Stimulated activated naive B cell treated with anti-CD40 and anti-IgM and Interleukin-4, amounts not matched to agents 10 μg/mL and 1 μg/mL and 100 μg/mL, for 72 hours (primary cell): ENCODE data around the gene LSR.
"Not testable (repeated sequence)": the region's sequence is repeated elsewhere in the genome, so short reads cannot be mapped to it uniquely, and the experiment has no call there.

ENCODE experiments used
- ATAC-seq, 2 donors: fragments of 150-1000 bp; cut with Tn5 transposase; replicated peaks; 2 replicates each; pipeline ENCODE4 v1.10.0; 2021; ENCODE audit warnings: moderate library complexity in 1 of 2
- DNase-seq: peaks from one replicate; pipeline ENCODE4 v3.0.0; 2021
- H3K27ac Mint-ChIP-seq: one replicate; pipeline ENCODE4 v1.8.0; 2022; ENCODE audit warnings: mild to moderate bottlenecking, mixed read lengths
- H3K27me3 Mint-ChIP-seq, 2 donors: one replicate each; pipeline ENCODE4 v1.8.0; 2022; ENCODE audit warnings: mixed read lengths in 2 of 2
- H3K36me3 Mint-ChIP-seq, 2 donors: one replicate each; pipeline ENCODE4 v1.8.0; 2022; ENCODE audit warnings: mixed read lengths in 2 of 2, mild to moderate bottlenecking in 1 of 2
- H3K4me1 Mint-ChIP-seq, 2 donors: one replicate each; pipeline ENCODE4 v1.8.0; 2022; ENCODE audit warnings: mixed read lengths in 2 of 2, mild to moderate bottlenecking in 1 of 2
- H3K4me3 Mint-ChIP-seq, 2 donors: one replicate each; pipeline ENCODE4 v1.8.0; 2022; ENCODE audit warnings: mild to moderate bottlenecking in 2 of 2, mixed read lengths in 2 of 2, moderate library complexity in 1 of 2
- H3K9me3 Mint-ChIP-seq, 2 donors: one replicate each; pipeline ENCODE4 v1.8.0; 2022; ENCODE audit warnings: mixed read lengths in 2 of 2, mild to moderate bottlenecking in 1 of 2

The LSR gene

GRCh38 chr19:35223862-35224505 is 24.8 kb upstream of the LSR start:
- Mint-ChIP-seq H3K36me3 (peaks cover 0 to 3% of the 10 kb centered on the region in 2 donors), H3K27me3 (no peaks in the 10 kb centered on the region), H3K27ac (no peak overlapping the region), H3K4me3 (no peak overlapping the region), H3K4me1 (peaks cover 22 to 36% of the 10 kb centered on the region in 2 donors), H3K9me3 (peaks cover 4% of the 10 kb centered on the region in 2 donors)
- no peak for DNase-seq
- no peak for ATAC-seq

- H3K4me3 Mint-ChIP-seq = peak overlapping the region in 1 of 2 donors; percentile 39
- ATAC-seq = peak in 1 of 2 donors; percentile 90
These were observed 23.9 kb upstream of the LSR start for GRCh38 chr19:35224681-35225571.

GRCh38 chr19:35225951-35226350 is 22.9 kb upstream of the LSR start:
- Mint-ChIP-seq H3K27ac (no peak overlapping the region), H3K4me3 (no peak overlapping the region), H3K9me3 (no peaks in the 10 kb centered on the region), H3K27me3 (peaks cover 0 to 4% of the 10 kb centered on the region in 2 donors), H3K4me1 (peaks cover 19 to 36% of the 10 kb centered on the region in 2 donors), H3K36me3 (no peaks in the 10 kb centered on the region)
- ATAC-seq (no peak), DNase-seq (no peak)

More at GRCh38 chr19:35224681-35225571, 23.9 kb upstream of the LSR start:
- H3K4me1 Mint-ChIP-seq = peaks cover 19 to 36% of the 10 kb centered on the region in 2 donors
- H3K9me3 Mint-ChIP-seq = no peaks in the 10 kb centered on the region
- H3K36me3 Mint-ChIP-seq = no peaks in the 10 kb centered on the region
- H3K27me3 Mint-ChIP-seq = peaks cover 0 to 4% of the 10 kb centered on the region in 2 donors
- H3K27ac Mint-ChIP-seq = no peak overlapping the region
- DNase-seq = no peak

- Mint-ChIP-seq H3K4me1 (peaks cover 19 to 36% of the 10 kb centered on the region in 2 donors), H3K27ac (no peak overlapping the region), H3K9me3 (no peaks in the 10 kb centered on the region), H3K27me3 (peaks cover 0 to 4% of the 10 kb centered on the region in 2 donors), H3K4me3 (no peak overlapping the region), H3K36me3 (no peaks in the 10 kb centered on the region)
- DNase-seq (no peak), ATAC-seq (no peak)
These were observed 22.1 kb upstream of the LSR start for GRCh38 chr19:35226748-35227147.

- Mint-ChIP-seq H3K4me3 (no peak within 1 kb of the TSS), H3K36me3 (no peaks in the 10 kb centered on the region), H3K9me3 (no peaks in the 10 kb centered on the region), H3K27ac (no peak within 1 kb of the TSS), H3K27me3 (peaks cover 0 to 4% of the 10 kb centered on the region in 2 donors), H3K4me1 (peaks cover 11 to 26% of the 10 kb centered on the region in 2 donors)
- DNase-seq (no peak), ATAC-seq (no peak)
These were observed 20.4 kb upstream of the LSR start, which contains the start of gene FAM187B for GRCh38 chr19:35228177-35228930. FAM187B (minus strand) TSS chr19:35228739; CDS start chr19:35228680, 59 bp downstream.

- H3K9me3 Mint-ChIP-seq = no peaks in the 10 kb centered on the region
- H3K4me1 Mint-ChIP-seq = peaks cover 11 to 20% of the 10 kb centered on the region in 2 donors
- no peak overlapping the region for H3K27ac Mint-ChIP-seq
- H3K36me3 Mint-ChIP-seq = no peaks in the 10 kb centered on the region
- ATAC-seq = no peak
- H3K4me3 Mint-ChIP-seq = no peak overlapping the region
- no peak for DNase-seq
- H3K27me3 Mint-ChIP-seq = peaks cover 0 to 4% of the 10 kb centered on the region in 2 donors
These were observed 19.2 kb upstream of the LSR start for GRCh38 chr19:35229601-35230000.

- Mint-ChIP-seq H3K9me3 (no peaks in the 10 kb centered on the region), H3K36me3 (no peaks in the 10 kb centered on the region), H3K4me3 (no peak overlapping the region), H3K27me3 (peaks cover 0 to 4% of the 10 kb centered on the region in 2 donors), H3K27ac (no peak overlapping the region), H3K4me1 (peaks cover 5 to 8% of the 10 kb centered on the region in 2 donors)
- ATAC-seq (no peak), DNase-seq (no peak)
These were observed 16.7 kb upstream of the LSR start for GRCh38 chr19:35231956-35232645.

- no peak overlapping the region for H3K27ac Mint-ChIP-seq
- H3K36me3 Mint-ChIP-seq = no peaks in the 10 kb centered on the region
- no peak overlapping the region for H3K4me3 Mint-ChIP-seq
- no peaks in the 10 kb centered on the region for H3K9me3 Mint-ChIP-seq
- DNase-seq = no peak
- no peak for ATAC-seq
- peaks cover 5 to 8% of the 10 kb centered on the region in 2 donors for H3K4me1 Mint-ChIP-seq
- peaks cover 0 to 4% of the 10 kb centered on the region in 2 donors for H3K27me3 Mint-ChIP-seq
These were observed 15.9 kb upstream of the LSR start for GRCh38 chr19:35232912-35233311.

- no peaks in the 10 kb centered on the region for H3K27me3 Mint-ChIP-seq
- H3K4me3 Mint-ChIP-seq = no peak overlapping the region
- no peak for DNase-seq
- H3K9me3 Mint-ChIP-seq = peaks cover 0 to 6% of the 10 kb centered on the region in 2 donors
- H3K36me3 Mint-ChIP-seq = peaks cover 0 to 9% of the 10 kb centered on the region in 2 donors
- peaks cover 13 to 29% of the 10 kb centered on the region in 2 donors for H3K4me1 Mint-ChIP-seq
- H3K27ac Mint-ChIP-seq = no peak overlapping the region
- peak in 1 of 2 donors; percentile 22 for ATAC-seq
These were observed 12.0 kb upstream of the LSR start for GRCh38 chr19:35236638-35237400.

- DNase-seq, H3K4me3 Mint-ChIP-seq, H3K27ac Mint-ChIP-seq, H3K27me3 Mint-ChIP-seq, H3K9me3 Mint-ChIP-seq, ATAC-seq, H3K36me3 Mint-ChIP-seq: not testable (repeated sequence)
- H3K4me1 Mint-ChIP-seq = peaks cover 13 to 29% of the 10 kb centered on the region in 2 donors
These were observed 9.2 kb upstream of the LSR start for GRCh38 chr19:35239597-35239996.

- Mint-ChIP-seq H3K27me3 (peaks cover 0 to 5% of the 10 kb centered on the region in 2 donors), H3K36me3 (peaks cover 0 to 9% of the 10 kb centered on the region in 2 donors), H3K4me3 (peak overlapping the region; percentile 58 to 71), H3K4me1 (peaks cover 13 to 29% of the 10 kb centered on the region in 2 donors), H3K27ac (peak overlapping the region; percentile 91), H3K9me3 (peaks cover 0 to 6% of the 10 kb centered on the region in 2 donors)
- DNase-seq = no peak
- ATAC-seq = peak; percentile 93 to 96
These were observed 8.5 kb upstream of the LSR start for GRCh38 chr19:35240327-35240726.

- Mint-ChIP-seq H3K36me3 (peaks cover 0 to 9% of the 10 kb centered on the region in 2 donors), H3K27me3 (peaks cover 0 to 5% of the 10 kb centered on the region in 2 donors), H3K9me3 (peaks cover 0 to 6% of the 10 kb centered on the region in 2 donors), H3K4me1 (peaks cover 12 to 26% of the 10 kb centered on the region in 2 donors), H3K4me3 (no peak overlapping the region), H3K27ac (no peak overlapping the region)
- no peak for ATAC-seq
- no peak for DNase-seq
These were observed 7.4 kb upstream of the LSR start for GRCh38 chr19:35241417-35241816.
